Parietal lobe (tissue), 1 donor: ENCODE data around the gene SUSD2. TPM values are rescaled to one million over a fixed set of nuclear protein-coding genes. Genes with fewer than 3 reads are reported as not detected.

Experiments used
- total RNA-seq: library from RNA; depleted of rRNA; stranded (reverse); fragments of >200 nt; gene quantifications from one replicate; pipeline ENCODE4 v1.2.3, GENCODE V29; 2014

SUSD2 gene, protein sequence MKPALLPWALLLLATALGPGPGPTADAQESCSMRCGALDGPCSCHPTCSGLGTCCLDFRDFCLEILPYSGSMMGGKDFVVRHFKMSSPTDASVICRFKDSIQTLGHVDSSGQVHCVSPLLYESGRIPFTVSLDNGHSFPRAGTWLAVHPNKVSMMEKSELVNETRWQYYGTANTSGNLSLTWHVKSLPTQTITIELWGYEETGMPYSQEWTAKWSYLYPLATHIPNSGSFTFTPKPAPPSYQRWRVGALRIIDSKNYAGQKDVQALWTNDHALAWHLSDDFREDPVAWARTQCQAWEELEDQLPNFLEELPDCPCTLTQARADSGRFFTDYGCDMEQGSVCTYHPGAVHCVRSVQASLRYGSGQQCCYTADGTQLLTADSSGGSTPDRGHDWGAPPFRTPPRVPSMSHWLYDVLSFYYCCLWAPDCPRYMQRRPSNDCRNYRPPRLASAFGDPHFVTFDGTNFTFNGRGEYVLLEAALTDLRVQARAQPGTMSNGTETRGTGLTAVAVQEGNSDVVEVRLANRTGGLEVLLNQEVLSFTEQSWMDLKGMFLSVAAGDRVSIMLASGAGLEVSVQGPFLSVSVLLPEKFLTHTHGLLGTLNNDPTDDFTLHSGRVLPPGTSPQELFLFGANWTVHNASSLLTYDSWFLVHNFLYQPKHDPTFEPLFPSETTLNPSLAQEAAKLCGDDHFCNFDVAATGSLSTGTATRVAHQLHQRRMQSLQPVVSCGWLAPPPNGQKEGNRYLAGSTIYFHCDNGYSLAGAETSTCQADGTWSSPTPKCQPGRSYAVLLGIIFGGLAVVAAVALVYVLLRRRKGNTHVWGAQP
- 0.31 TPM for total RNA-seq

GRCh38 chr22:24181088-24181995 lies at the start of gene SUSD2:
Gene SUSD2 (plus strand): TSS chr22:24181487. CDS start chr22:24181520, 33 bp downstream.

Other genes with a start within 250 kb of the SUSD2 start
- gene GSTT2B, start 220.3 kb upstream of the SUSD2 start, total RNA-seq: 1.9 TPM
- gene DDTL, start 214.6 kb upstream of the SUSD2 start, total RNA-seq: 2.5 TPM
- 37.9 TPM for gene DDT, start 207.0 kb upstream of the SUSD2 start, total RNA-seq
- gene GSTT2, start 201.4 kb upstream of the SUSD2 start, total RNA-seq: 0.94 TPM
- gene GSTT4, start 176.0 kb upstream of the SUSD2 start, total RNA-seq: not detected
- gene CABIN1, start 170.2 kb upstream of the SUSD2 start, total RNA-seq: 114 TPM
- 1.3 TPM for gene GGT5, start 63.6 kb downstream of the SUSD2 start, total RNA-seq
- gene SPECC1L, start 89.3 kb downstream of the SUSD2 start, total RNA-seq: 63.9 TPM
- gene ADORA2A, start 246.1 kb downstream of the SUSD2 start, total RNA-seq: 11.0 TPM